Measurements from ENCODE around the gene IGSF23.

Gene IGSF23

GRCh38 chr19:44613295-44614178 lies at the start of gene IGSF23:
TSS of gene IGSF23 (plus strand) at chr19:44613563. CDS start at chr19:44613646, 83 bp downstream.
- FAIRE-seq: no peak

GRCh38 chr19:44566984-44567383 lies 46.4 kb upstream of the IGSF23 start:
- FAIRE-seq: no peak

- FAIRE-seq: no peak
Measured at GRCh38 chr19:44567745-44568144, 45.6 kb upstream of the IGSF23 start.

GRCh38 chr19:44570603-44570983 lies 42.8 kb upstream of the IGSF23 start:
- FAIRE-seq: no peak

GRCh38 chr19:44570984-44571684 lies 42.2 kb upstream of the IGSF23 start:
- peak; percentile 95 for FAIRE-seq

GRCh38 chr19:44571830-44572580 lies 41.4 kb upstream of the IGSF23 start:
- no peak for FAIRE-seq

GRCh38 chr19:44572581-44572900 lies 40.8 kb upstream of the IGSF23 start:
- no peak for FAIRE-seq

- no peak for FAIRE-seq
Measured at GRCh38 chr19:44573183-44573582, 40.2 kb upstream of the IGSF23 start.

- no peak for FAIRE-seq
Measured at GRCh38 chr19:44573627-44574026, 39.7 kb upstream of the IGSF23 start.

- no peak for FAIRE-seq
Measured at GRCh38 chr19:44574186-44574950, 39.0 kb upstream of the IGSF23 start.

GRCh38 chr19:44575116-44575700 lies 38.2 kb upstream of the IGSF23 start:
- no peak for FAIRE-seq

- peak; percentile 28 for FAIRE-seq
Measured at GRCh38 chr19:44576843-44577565, 36.4 kb upstream of the IGSF23 start.

- no peak for FAIRE-seq
Measured at GRCh38 chr19:44577566-44577874, 35.8 kb upstream of the IGSF23 start.

GRCh38 chr19:44579663-44580365 lies 33.5 kb upstream of the IGSF23 start:
- no peak for FAIRE-seq

GRCh38 chr19:44580366-44580895 lies 32.9 kb upstream of the IGSF23 start:
- FAIRE-seq: no peak

GRCh38 chr19:44581288-44581687 lies 32.1 kb upstream of the IGSF23 start:
- no peak for FAIRE-seq

GRCh38 chr19:44582581-44583265 lies 30.6 kb upstream of the IGSF23 start:
- FAIRE-seq: no peak

GRCh38 chr19:44585371-44586133 lies 27.8 kb upstream of the IGSF23 start:
- FAIRE-seq: no peak

- FAIRE-seq: no peak
Measured at GRCh38 chr19:44587963-44588770, 25.2 kb upstream of the IGSF23 start.

All from G401.6 (cell line).